Left ventricle myocardium superior (tissue), 1 donor: ENCODE results near the gene GHRL. TPM values are rescaled to one million over a fixed set of nuclear protein-coding genes. Genes with fewer than 3 reads are reported as not detected.

ENCODE experiments used
- ATAC-seq: fragments of 200-7000 bp; cut with Tn5 transposase; one replicate; pipeline ENCODE4 v1.9.1; 2020; ENCODE audit warnings: mild to moderate bottlenecking, moderate library complexity
- DNase-seq: peaks from one replicate; pipeline ENCODE4 v3.0.0-alpha.2; 2020
- intact Hi-C: fragments of 100-400 bp; cut with micrococcal nuclease; formaldehyde crosslinking; loops from one replicate; pipeline ENCODE4 v1.11.0; 2022
- microRNA-seq: library from miRNA; unstranded; fragments of <30 nt; microRNA quantifications from one replicate; pipeline ENCODE4 v1.2.0, GENCODE V29; 2020; ENCODE audit warnings: borderline number of aligned reads
- total RNA-seq: library from RNA; stranded (reverse); fragmentation: NEBNext Ultra II Directional; extraction: Animal tissue kit (Norgen Biotek cat#: 25700); gene quantifications from one replicate; pipeline ENCODE4 v1.2.1, GENCODE V29; 2021
- donor health status: DM: no; HTN: yes; CAD: no; lungs with severe emphysema.

GHRL gene
- total RNA-seq, 1 donor from 2014 or later, result not detected

DNA sequence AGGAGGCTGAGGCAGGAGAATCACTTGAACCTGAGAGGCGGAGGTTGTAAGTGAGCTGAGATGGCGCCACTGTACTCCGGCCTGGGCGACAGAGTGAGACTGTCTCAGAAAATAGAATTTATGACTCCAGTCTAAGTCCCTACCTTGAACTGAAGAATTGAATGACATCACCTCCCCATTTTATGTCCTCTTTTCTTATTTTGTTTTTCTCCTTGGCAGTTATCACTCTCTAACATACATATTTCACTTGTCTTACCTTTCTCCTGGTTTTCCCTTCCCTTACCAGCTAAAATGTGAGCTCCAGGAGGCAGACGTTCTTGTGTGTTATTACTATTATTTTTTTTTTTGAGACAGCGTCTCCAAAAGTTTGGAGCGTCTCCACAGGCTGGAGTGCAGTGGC, 36.9 kb downstream of the GHRL start:
- DNase-seq, result no peak
- intact Hi-C loops, result no loop called here
- ATAC-seq, result no peak

DNA sequence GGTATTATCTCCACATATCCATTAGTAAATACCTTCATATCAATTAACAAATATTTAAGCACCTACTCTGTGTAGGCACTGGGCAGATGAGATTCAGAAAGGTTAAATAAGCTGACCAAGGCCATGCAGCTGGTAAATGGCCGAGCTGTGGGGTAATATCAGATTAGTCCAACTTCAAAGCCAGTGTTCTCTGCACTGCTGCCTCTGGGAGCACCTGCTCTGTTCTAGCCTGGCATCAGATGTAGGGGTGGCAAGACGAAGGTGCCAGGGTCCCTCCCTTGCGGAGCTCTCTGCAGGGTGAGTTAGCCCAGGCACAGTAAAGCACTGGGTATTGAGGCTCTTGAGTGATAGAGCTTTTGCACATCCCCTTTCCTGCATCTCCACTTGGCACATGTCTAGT, 39.0 kb downstream of the GHRL start:
- intact Hi-C loops, result no loop called here
- DNase-seq (no peak), ATAC-seq (no peak)

DNA sequence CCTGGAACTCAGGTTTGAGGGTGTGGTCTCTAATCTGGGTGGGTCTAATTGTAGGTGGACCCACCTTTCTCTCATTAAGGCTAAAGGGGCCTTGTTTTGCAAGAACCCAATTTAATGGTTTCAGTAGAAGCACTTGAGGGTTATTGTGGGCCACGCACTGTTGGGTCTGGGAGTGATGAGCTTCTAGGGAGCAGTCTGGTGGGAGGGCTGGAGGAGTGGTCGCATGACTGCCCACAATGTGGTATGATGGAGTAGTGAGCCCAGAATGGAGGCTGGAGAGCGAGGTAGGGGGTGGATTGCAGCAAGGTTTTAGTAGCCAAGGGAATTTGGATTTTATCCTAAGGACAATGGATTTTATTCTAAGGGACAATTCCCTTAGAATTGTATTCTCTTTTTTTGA, 41.7 kb downstream of the GHRL start:
- no peak for ATAC-seq
- intact Hi-C loops, result no loop called here
- no peak for DNase-seq

DNA sequence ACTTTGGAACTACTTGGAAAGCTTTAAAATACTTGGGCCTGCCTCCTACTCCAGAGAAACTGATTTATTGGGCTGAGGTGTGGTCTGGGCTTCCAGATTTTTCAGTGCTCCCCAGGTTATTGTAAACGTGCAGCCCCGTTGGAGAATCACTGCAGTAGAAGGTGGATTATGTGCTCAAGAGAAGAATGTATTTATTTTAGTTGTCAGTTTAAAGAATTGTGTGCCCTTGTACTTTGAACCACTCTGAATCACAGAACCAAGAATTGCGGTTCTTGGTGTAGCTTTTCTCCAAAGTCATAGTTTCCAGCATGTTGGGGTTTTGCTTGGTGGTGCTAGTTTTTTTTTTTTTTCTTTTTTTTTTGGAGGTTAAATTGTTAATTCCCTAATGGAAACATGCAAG, 42.9 kb downstream of the GHRL start:
- intact Hi-C loops, result no loop called here
- no peak for DNase-seq

DNA sequence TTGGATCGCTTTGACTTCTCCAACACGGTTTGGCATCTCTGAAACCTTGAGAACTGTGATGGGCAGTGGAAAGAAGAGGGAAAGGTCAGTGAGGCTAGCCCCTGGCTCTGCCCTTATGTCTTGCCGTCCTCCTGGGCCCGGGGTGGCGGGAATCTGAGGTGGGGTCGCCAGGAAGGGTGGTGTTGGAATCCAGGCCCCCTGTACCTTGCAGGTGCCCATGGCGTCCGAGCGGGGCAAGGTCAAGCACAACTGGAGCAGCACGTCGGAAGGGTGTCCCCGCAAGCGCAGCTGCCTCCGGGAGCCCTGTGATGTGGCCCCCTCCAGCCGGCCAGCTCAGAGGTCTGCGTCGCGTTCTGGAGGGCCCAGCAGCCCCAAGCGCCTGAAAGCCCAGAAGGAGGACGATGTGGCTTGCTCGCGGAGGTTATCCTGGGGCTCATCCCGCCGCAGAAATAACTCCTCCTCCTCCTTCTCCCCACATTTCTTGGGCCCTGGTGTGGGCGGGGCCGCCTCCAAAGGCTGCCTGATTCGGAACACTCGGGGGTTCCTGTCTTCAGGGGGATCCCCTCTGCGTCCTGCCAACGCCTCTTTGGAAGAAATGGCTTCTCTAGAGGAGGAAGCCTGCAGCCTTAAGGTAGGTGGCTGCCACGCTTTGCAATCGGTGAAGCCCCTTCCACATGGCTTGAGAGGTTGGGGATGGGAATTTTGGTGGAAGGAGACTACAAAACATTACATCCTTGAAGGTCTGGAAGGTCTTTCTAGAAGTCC, 43.6 kb downstream of the GHRL start:
- peak; percentile 47 for DNase-seq
- intact Hi-C loops, result no loop called here
- peak; percentile 5 for ATAC-seq

More for the DNA sequence above, 42.9 kb downstream of the GHRL start:
- no peak for ATAC-seq

DNA sequence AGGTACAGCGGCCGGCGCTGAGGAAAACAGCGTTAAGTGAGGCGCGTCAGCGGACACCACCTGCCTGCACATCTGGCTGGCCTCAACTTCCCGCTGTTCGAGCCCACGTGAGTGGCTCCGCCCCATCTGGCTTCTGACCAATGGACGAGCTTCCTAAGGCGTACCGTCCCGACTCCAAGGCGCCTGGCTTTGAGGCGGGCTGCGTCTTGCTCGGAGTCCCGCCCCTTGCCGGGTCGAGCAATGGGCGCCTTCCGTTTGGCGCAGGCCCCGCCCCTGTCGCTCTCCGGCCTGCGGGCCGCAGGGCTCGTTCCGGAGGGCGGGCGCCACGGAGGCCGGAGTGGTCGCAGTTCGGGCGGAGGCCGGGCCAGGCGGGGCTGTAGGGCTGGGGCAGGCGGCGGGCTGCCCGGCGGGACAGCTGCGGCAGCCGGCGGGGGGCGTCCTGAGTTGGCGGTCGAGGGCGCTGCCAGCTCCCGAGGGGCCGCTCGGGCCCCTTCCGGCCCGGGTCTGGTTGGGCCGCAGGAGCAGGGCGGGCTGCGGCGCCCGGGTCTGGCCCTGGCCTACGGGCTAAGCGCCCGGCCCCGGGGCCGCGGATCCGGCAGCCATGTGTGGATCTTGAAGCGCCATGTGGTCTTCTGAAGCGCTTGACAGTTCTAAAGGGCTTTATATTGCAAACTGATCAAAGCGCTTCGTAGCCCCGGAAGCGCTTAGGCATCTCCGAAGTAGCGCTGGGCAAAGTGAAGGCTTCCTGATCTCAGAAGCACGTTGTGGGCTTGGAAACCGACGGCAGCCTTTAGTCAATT, 44.4 kb downstream of the GHRL start, which contains the start of gene TATDN2:
Gene TATDN2 (plus strand): TSS at position 276 of the 800 bp plus-strand sequence. CDS start 742 bp downstream, outside the sequence.
- intact Hi-C loops, result no loop called here
- ATAC-seq (peak; percentile 99), DNase-seq (peak; percentile 99)

DNA sequence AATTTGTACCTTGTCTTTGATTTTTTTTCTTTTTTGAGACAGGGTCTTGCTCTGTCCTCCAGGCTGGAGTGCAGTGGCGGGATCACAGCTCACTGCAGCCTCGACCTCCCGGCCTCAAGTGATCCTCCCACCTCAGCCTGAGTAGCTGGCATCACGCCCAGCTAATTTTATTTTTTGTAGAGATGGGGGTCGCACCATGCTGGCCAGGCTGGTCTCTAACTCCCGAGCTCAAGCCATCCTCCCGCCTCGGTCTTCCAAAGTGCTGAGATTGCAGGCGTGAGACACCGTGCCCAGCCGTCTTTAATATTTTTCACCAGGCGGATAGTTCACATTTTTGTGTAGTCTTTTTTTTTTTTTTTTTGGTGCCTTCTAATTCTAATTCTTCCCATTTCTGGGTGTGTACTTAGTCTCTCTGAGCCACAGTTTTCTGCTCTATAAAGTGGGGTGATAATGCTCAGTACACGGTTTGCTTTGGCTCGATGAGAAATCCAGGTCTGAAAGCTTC, 45.0 kb downstream of the GHRL start:
- no peak for ATAC-seq
- no peak for DNase-seq
- intact Hi-C loops, result no loop called here

DNA sequence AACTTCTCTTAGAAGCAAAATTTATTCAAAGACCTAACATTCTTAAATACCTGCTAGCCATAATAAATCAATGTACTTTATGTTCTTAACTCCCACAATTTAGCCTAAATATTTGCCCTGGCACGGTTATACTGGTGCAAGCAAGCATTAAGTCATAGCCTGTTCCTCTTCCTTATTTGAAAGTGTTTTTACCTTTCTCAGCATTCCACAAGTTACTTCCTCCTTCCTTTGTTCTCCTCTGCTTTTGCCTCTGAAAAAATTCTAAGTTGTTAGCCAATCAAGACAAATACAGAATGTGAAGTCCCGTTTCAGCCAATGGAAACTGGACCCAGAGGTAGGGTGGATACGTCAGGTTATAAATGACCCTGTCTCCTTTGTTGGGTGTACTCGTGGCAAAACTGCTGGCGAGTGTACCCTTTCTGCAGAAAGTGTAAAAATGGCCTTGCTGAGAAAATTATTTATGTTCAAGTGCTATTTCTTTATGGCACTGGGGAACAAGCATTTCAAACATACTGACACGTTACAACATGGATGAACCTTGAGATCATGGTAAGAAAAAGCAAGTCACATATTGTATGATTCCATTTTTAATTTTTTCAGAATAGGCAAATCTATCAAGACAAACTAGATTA, 47.5 kb downstream of the GHRL start:
- intact Hi-C loops, result no loop called here
- DNase-seq (no peak), ATAC-seq (no peak)

DNA sequence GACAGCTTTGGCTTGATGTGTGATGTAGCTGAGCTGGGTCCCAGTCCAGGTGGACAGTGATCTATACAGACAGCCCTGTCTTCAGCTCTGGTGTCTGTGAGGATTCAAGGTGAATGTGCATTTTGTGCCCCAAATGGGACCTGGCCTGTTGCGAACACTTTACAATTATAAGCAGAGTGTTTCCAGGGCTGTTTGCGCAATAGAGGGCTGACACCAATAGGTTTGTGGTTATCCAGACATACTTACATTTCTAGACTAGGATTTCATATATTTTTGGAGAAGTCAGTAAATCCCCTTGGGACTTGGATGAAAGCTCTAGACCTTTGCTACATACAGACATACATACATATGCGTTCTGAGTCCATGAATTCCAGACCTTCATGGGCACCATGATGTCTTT, 48.7 kb downstream of the GHRL start:
- intact Hi-C loops, result no loop called here
- ATAC-seq, result no peak
- DNase-seq, result no peak

DNA sequence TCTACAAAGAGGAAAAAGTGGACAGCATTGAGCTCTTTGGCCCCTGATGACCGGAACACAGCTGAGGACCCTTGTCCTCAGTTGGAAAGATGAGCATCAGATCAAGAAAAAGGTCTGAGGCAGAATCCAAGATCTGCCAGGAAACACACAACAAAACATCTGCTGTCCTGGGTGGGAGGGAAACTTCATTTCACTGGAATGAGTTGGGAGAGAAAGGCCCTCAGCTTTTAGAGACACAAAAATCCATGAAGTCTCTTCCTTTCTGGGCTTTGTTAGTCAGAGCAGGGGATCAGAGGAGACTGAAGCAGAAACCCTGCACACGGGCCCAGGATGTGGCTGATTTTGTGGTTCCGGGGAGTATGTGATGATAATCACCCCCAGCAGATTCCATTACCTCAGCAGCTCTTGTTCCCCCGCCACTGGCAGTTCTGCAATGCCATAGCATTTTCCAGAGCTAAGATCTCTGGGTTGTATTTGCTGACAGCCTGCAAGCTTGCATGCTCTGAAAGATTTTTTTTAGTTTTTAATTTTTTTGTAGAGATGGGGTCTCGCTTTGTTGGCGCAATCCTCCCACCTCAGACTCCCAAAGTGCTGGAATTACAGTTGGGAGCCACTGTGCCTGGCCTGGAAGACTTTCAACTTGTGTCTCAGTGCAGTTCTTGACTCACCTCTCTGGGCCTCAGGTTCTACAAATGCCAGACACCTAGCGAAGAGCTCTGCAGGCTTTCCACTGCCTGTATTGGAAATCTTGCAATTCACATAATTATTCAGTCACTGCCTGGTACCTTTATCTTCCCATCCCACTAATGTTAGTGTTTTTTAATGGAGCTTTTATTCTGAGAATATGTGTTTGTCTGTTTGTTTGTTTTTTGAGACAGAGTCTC, 50.3 kb downstream of the GHRL start:
- peak; percentile 57 for ATAC-seq
- no peak for DNase-seq
- intact Hi-C loops, result no loop called here

DNA sequence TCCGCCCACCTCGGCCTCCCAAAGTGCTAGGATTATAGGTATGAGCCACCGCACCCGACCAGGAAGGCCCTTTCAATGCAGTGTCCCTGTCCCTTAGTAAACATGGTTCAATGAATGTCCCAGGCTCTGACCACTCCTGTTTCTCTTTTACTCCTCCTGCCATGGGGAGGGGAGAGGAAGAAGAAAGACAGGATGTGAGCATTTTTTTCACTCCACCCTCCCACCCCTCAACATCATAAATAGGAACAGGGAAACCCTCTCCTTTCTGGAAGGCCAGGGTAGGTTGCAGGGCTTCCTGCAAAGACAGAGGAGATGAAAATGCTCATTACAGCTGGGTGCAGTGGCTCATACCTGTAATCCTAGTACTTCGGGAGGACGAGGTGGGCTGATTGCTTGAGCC, 51.9 kb downstream of the GHRL start:
- DNase-seq (no peak), ATAC-seq (no peak)
- intact Hi-C loops, result no loop called here

DNA sequence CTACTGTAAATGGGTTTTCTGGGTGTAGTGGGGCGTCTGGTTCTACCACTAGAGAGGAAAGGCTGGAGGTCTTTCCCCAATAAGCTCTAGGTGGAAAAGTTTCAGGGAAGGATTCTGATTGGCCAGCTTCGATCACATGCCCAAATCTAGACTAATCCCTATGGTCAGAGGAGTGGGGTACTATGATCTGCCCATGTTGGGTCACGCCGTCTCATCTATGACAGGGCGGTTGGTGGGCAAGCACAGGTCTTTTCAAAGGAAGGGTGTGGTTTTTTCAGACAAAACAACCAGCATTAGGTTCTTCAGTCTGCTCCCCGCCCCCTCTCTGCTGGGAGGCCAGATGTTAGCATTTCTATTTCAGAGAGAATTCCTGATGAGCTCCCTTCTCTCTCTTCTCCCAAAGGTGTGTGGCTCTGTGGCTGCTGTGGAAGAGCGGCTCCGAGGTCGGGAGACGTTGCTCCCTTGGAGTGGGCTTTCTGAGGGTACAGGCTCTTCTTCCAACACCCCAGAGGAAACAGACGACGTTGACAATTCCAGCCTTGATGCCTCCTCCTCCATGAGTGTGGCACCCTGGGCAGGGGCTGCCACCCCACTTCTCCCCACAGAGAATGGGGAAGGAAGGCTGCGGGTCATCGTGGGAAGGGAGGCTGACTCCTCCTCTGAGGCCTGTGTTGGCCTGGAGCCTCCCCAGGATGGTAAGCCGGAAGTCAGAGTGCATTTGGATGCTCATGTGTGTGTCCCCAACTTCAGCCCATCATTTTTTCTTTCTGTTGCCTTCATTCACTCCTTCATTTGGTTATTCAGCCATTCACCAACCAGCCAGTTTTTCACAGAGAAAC, 54.2 kb downstream of the GHRL start:
- ATAC-seq (no peak), DNase-seq (no peak)
- intact Hi-C loops, result no loop called here

Small RNA genes within 50 kb of the gene (microRNA-seq; reads per million reads assigned to microRNA genes)
- 4.9 reads per million for gene MIR378B

Other genes starting within 250 kb of the GHRL start
- gene FANCD2OS, start 184.7 kb downstream of the GHRL start, total RNA-seq, result not detected
- gene BRK1, start 177.3 kb downstream of the GHRL start, total RNA-seq, result 96.2 TPM
- 11.1 TPM for gene VHL, start 151.2 kb downstream of the GHRL start, total RNA-seq
- 1.3 TPM for gene IRAK2, start 128.0 kb downstream of the GHRL start, total RNA-seq
- gene TATDN2, start 44.5 kb downstream of the GHRL start, total RNA-seq, result 17.0 TPM
- 54.9 TPM for gene SEC13, start 28.2 kb upstream of the GHRL start, total RNA-seq
- not detected for gene ATP2B2, start 212.6 kb upstream of the GHRL start, total RNA-seq